Spleen (tissue), 11 donors: ENCODE results near the gene MT1A. TPM values are rescaled to one million over a fixed set of nuclear protein-coding genes. Genes with fewer than 3 reads are reported as not detected.

Experiments
- DNase-seq: peaks from one replicate; pipeline ENCODE4 v3.0.0-alpha.2; 2020
- H3K27ac ChIP-seq, 8 donors: fragments of 200-600 bp; sonication (generic) in 7 of 8; 1 replicate in 4 of 8; 2 replicates in 4 of 8; pipeline versions ENCODE4 v1.5.0 to v1.8.0; 2016 to 2021; ENCODE audit warnings: inconsistent platforms in 4 of 8, mild to moderate bottlenecking in 4 of 8, moderate library complexity in 1 of 8
- H3K27me3 ChIP-seq, 7 donors: fragments of 200-600 bp; sonication (generic) in 6 of 7; replicated peaks in 1 of 7; 1 replicate in 4 of 7; 2 replicates in 3 of 7; pipeline versions ENCODE4 v1.5.0 to v1.8.0; 2016 to 2021; ENCODE audit warnings: inconsistent platforms in 3 of 7, mild to moderate bottlenecking in 1 of 7
- H3K36me3 ChIP-seq, 6 donors: fragments of 200-600 bp; sonication (generic) in 5 of 6; 1 replicate in 4 of 6; 2 replicates in 2 of 6; pipeline versions ENCODE4 v1.5.0 to v1.8.0; 2016 to 2021; ENCODE audit warnings: inconsistent platforms in 2 of 6
- H3K4me1 ChIP-seq, 6 donors: fragments of 200-600 bp; sonication (generic) in 5 of 6; 1 replicate in 3 of 6; 2 replicates in 3 of 6; pipeline versions ENCODE4 v1.5.0 to v1.8.0; 2016 to 2021; ENCODE audit warnings: inconsistent platforms in 3 of 6
- H3K4me3 ChIP-seq, 8 donors: fragments of 200-600 bp; sonication (generic) in 7 of 8; 1 replicate in 4 of 8; 2 replicates in 4 of 8; pipeline versions ENCODE4 v1.5.0 to v1.8.0; 2016 to 2021; ENCODE audit warnings: inconsistent platforms in 4 of 8, mild to moderate bottlenecking in 4 of 8, moderate library complexity in 2 of 8
- H3K9me3 ChIP-seq, 8 donors: fragments of 200-600 bp; sonication (generic) in 7 of 8; 1 replicate in 4 of 8; 2 replicates in 4 of 8; pipeline versions ENCODE4 v1.5.0 to v1.8.0; 2016 to 2021; ENCODE audit warnings: inconsistent platforms in 4 of 8
- POLR2A ChIP-seq, 3 donors: fragments of 450-650 bp; IDR thresholded peaks; one replicate each; pipeline ENCODE4 v1.5.1; 2017; ENCODE audit warnings: antibody characterized with exemption in 3 of 3, mild to moderate bottlenecking in 1 of 3
- POLR2AphosphoS5 ChIP-seq, 3 donors: sonication (generic); formaldehyde crosslinking; IDR thresholded peaks; one replicate each; pipeline ENCODE4 v1.5.1; 2017; ENCODE audit warnings: antibody characterized with exemption in 3 of 3
- WGBS, 5 donors: extraction: QIAGEN DNeasy Blood & Tissue Kit in 3 of 5; methylation state at CpG; one replicate each; pipeline versions ENCODE4 v1.1.5 to v1.1.7; 2013 to 2018; 5-methylcytosine and 5-hydroxymethylcytosine counted together
- intact Hi-C: fragments of 100-400 bp; cut with DNase I; formaldehyde crosslinking; loops from one replicate; pipeline ENCODE4 v1.15.0; 2023; ENCODE audit warnings: low total_unique reads
- polyA plus RNA-seq, 3 donors: library from polyadenylated mRNA; stranded (reverse); fragments of 200-250 nt; gene quantifications; one replicate each; pipeline ENCODE4 v1.2.1, GENCODE V29; 2013
- total RNA-seq, 7 donors: library from RNA; depleted of rRNA in 3 of 7; stranded (reverse); fragments of >200 nt in 3 of 7; fragmentation: NEBNext Ultra II Directional in 4 of 7; extraction: Animal tissue kit (Norgen Biotek cat#: 25700) in 4 of 7; gene quantifications; one replicate each; pipeline versions ENCODE4 v1.1.0 to v1.2.1, GENCODE V29; 2016 to 2021
- TF ChIP-seq, protein P1 (sequence below), 11 experiments: fragments of 200-600 bp in 7 of 11; fragments of 450-650 bp in 4 of 11; sonication (generic) in 4 of 11; IDR thresholded peaks in 8 of 11; conservative IDR thresholded peaks in 3 of 11; 1 replicate in 7 of 11; 2 replicates in 4 of 11; pipeline versions ENCODE4 v1.4.0 to v1.8.0; 2016 to 2021; ENCODE audit warnings: antibody characterized with exemption in 11 of 11, inconsistent platforms in 4 of 11, mild to moderate bottlenecking in 1 of 11
- donor health status: healthy with polysubstance abuse.
- donor health status: DM: no; HTN: no; CAD: no; lungs with moderate emphysema.
- donor health status: DM: no; HTN: no; CAD: no.
- donor health status: Bipolar disorder and iron deficiency.
- donor health status: healthy.
- donor health status: DM: no; HTN: no; CAD: no.
- donor health status: DM: yes; HTN: yes; CAD: no.

MT1A gene
- total and polyA plus RNA-seq, 10 donors: 1.1 to 27.3 (median 5.0) TPM; not detected in 4

DNA sequence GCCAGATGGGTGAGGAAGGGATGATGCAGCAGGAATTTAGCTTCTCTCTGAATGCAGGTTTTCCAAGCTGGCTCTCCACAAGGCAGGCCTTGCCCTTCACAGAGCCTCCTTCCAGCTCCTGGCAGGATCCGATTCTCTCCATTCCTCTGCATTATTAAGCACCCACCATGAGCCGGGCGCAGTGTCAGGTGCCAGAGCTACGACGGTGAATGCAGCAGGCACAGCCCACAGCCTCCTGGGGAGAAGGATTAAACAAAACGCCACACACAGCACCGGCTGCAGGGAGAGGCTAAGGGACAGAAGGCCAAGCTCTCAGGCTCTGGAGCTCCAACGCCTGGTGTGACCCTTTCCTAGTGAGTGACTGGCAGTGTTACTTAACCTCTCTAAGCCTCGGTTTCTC, 37.1 kb upstream of the MT1A start:
- H3K4me1 ChIP-seq: peaks cover 0 to 16% (median 2%) of the 10 kb centered on the region in 6 donors
- TF ChIP-seq POLR2AphosphoS5 (IDR thresholded peaks at IDR 0.05): no peak
- no peak for TF ChIP-seq POLR2A (IDR thresholded peaks at IDR 0.05)
- TF ChIP-seq, protein P1, sequence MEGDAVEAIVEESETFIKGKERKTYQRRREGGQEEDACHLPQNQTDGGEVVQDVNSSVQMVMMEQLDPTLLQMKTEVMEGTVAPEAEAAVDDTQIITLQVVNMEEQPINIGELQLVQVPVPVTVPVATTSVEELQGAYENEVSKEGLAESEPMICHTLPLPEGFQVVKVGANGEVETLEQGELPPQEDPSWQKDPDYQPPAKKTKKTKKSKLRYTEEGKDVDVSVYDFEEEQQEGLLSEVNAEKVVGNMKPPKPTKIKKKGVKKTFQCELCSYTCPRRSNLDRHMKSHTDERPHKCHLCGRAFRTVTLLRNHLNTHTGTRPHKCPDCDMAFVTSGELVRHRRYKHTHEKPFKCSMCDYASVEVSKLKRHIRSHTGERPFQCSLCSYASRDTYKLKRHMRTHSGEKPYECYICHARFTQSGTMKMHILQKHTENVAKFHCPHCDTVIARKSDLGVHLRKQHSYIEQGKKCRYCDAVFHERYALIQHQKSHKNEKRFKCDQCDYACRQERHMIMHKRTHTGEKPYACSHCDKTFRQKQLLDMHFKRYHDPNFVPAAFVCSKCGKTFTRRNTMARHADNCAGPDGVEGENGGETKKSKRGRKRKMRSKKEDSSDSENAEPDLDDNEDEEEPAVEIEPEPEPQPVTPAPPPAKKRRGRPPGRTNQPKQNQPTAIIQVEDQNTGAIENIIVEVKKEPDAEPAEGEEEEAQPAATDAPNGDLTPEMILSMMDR (IDR thresholded peaks at IDR 0.05 in 8 of 11, conservative IDR thresholded peaks at IDR 0.05 in 3 of 11): no peak
- intact Hi-C loops: loop anchor here (10.0 kb wide), 2 partner anchors 83 to 87 kb away; partner anchors contain the start of gene MT1X
- WGBS, 5 donors: 71 to 82% (median 71%) methylated on average over 9 of the region's 9 CpGs
- no peak overlapping the region for H3K27ac ChIP-seq
- no peak for DNase-seq
- H3K27me3 ChIP-seq: peaks cover 0 to 15% (median 0%) of the 10 kb centered on the region in 7 donors
- no peaks in the 10 kb centered on the region for H3K9me3 ChIP-seq
- no peak overlapping the region for H3K4me3 ChIP-seq
- no peaks in the 10 kb centered on the region for H3K36me3 ChIP-seq

DNA sequence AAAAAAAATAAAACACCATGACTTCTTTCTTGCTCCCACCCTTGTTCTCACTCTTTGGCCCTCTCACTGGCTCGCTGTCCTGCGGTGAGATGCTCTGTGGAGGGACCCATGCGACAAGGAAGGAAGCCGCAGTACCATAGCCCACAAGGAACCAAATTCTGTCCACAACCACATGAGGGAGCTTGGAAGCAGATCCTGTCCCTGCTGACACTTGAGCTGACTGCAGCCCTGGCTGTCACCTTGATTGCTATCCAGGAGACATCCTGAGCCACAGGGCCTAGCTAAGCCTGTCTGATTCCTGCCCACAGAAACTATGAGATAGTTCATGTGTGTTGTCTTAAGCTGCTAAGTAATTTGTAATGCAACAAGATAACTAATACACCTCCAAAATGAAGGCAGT, 34.9 kb upstream of the MT1A start:
- H3K27ac ChIP-seq: no peak overlapping the region
- peaks cover 0 to 15% (median 0%) of the 10 kb centered on the region in 7 donors for H3K27me3 ChIP-seq

DNA sequence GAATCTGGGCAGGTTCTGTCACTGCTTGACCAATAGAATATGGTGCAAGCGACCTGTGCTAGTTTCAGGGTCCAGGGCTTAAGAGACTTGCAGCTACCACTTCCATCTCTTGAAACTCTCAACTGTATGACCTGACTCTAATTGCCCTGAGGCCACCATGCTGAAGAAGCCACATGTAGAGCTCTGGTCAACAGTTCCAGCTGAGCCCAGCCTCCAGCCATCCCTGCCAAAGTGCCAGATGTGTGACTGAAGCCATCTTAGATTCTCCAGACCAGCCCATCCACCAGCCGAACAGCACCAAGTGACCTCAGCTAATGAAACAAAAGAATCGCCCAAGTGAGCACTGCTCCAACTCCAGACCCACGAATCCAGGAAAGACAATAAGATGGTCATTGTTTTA, 33.5 kb upstream of the MT1A start:
- intact Hi-C loops: loop anchor here (10.0 kb wide), 2 partner anchors 80 to 90 kb away; partner anchors contain the start of gene MT1X
- H3K36me3 ChIP-seq: no peaks in the 10 kb centered on the region
- H3K27me3 ChIP-seq: peaks cover 0 to 15% (median 0%) of the 10 kb centered on the region in 7 donors
- H3K9me3 ChIP-seq: no peaks in the 10 kb centered on the region
- peak overlapping the region in 3 of 8 donors; percentile 89 to 96 (median 92) for H3K27ac ChIP-seq
- 92 to 96% (median 94%) methylated on average over 4 of the region's 4 CpGs for WGBS, 5 donors
- TF ChIP-seq, protein P1 (IDR thresholded peaks at IDR 0.05 in 8 of 11, conservative IDR thresholded peaks at IDR 0.05 in 3 of 11): no peak
- TF ChIP-seq POLR2AphosphoS5 (IDR thresholded peaks at IDR 0.05) (no peak), POLR2A (IDR thresholded peaks at IDR 0.05) (no peak)
- no peak for DNase-seq
- H3K4me1 ChIP-seq: peaks cover 11 to 52% (median 32%) of the 10 kb centered on the region in 6 donors
- H3K4me3 ChIP-seq: no peak overlapping the region

More for the DNA sequence above, 34.9 kb upstream of the MT1A start:
- H3K36me3 ChIP-seq: no peaks in the 10 kb centered on the region
- intact Hi-C loops: loop anchor here (10.0 kb wide), 2 partner anchors 81 to 89 kb away; partner anchors contain the start of gene MT1X
- no peak overlapping the region for H3K4me3 ChIP-seq
- no peak for DNase-seq
- whole genome bisulfite sequencing, 5 donors: 21 to 37% (median 25%) methylated on average over 4 of the region's 4 CpGs
- TF ChIP-seq POLR2A (IDR thresholded peaks at IDR 0.05) (no peak), POLR2AphosphoS5 (IDR thresholded peaks at IDR 0.05) (peak in 2 of 3 donors; percentile 29 to 35)
- TF ChIP-seq, protein P1 (IDR thresholded peaks at IDR 0.05 in 8 of 11, conservative IDR thresholded peaks at IDR 0.05 in 3 of 11): peak in 10 of 11 experiments; percentile 15 to 60 (median 50)
- peaks cover 8 to 39% (median 19%) of the 10 kb centered on the region in 6 donors for H3K4me1 ChIP-seq
- H3K9me3 ChIP-seq: no peaks in the 10 kb centered on the region

DNA sequence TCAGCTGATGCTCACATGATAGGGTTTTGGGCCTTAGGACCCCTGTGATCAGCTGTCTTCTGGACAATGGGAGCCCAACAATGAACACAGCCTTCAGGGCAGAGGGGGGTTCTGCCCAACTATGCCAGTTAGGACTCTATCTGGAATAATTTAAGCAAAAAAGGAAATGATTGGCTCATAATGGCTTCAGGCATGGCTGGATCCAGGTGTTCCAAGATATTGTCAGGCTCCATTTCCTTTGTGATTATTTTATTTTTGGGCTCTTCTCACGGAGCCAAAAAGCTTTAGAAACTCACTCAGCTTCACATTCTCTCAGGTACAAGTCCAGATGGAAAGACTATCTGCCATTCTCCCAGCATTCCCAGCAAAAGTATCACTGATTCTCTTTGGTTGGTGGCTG, 33.0 kb upstream of the MT1A start:
- Histone ChIP-seq H3K4me3 (no peak overlapping the region), H3K9me3 (no peaks in the 10 kb centered on the region), H3K4me1 (peaks cover 16 to 58% (median 37%) of the 10 kb centered on the region in 6 donors), H3K27ac (peak overlapping the region in 6 of 8 donors; percentile 88 to 96 (median 90)), H3K27me3 (peaks cover 0 to 10% (median 0%) of the 10 kb centered on the region in 7 donors), H3K36me3 (no peaks in the 10 kb centered on the region)
- intact Hi-C loops: loop anchor here (10.0 kb wide), 2 partner anchors 79 to 91 kb away; partner anchors contain the start of gene MT1X
- DNase-seq: no peak
- WGBS, 5 donors: 58 to 87% (median 80%) methylated on average over 1 of the region's 1 CpG
- TF ChIP-seq POLR2AphosphoS5 (IDR thresholded peaks at IDR 0.05) (no peak), POLR2A (IDR thresholded peaks at IDR 0.05) (no peak)
- TF ChIP-seq, protein P1 (IDR thresholded peaks at IDR 0.05 in 8 of 11, conservative IDR thresholded peaks at IDR 0.05 in 3 of 11): no peak
